ENCODE measurements around the gene QPRT.

GRCh38 chr16:29708917-29709600, 30.1 kb downstream of the QPRT start:
- TF ChIP-seq TRIM24 (CRISPR knock-in tag; IDR thresholded peaks at IDR 0.05) (no peak), ZFX (CRISPR knock-in tag; IDR thresholded peaks at IDR 0.05; ENCODE audit: low read depth) (no peak), ZNF605 (CRISPR knock-in tag; IDR thresholded peaks at IDR 0.05) (no peak), MYC (CRISPR knock-in tag; IDR thresholded peaks at IDR 0.05; ENCODE audit: borderline replicate concordance) (no peak), EP300 (IDR thresholded peaks at IDR 0.05; ENCODE audit: low read depth in 2 of 2, low read length in 2 of 2) (no peak), EP300 (CRISPR knock-in tag; IDR thresholded peaks at IDR 0.05; ENCODE audit: borderline replicate concordance) (no peak), HIVEP1 (CRISPR knock-in tag; IDR thresholded peaks at IDR 0.05) (no peak), DBP (CRISPR knock-in tag; IDR thresholded peaks at IDR 0.05; ENCODE audit: not compliant biosample characterization) (no peak), SMC3 (IDR thresholded peaks at IDR 0.05; ENCODE audit: low read length) (no peak), SRSF9 (IDR thresholded peaks at IDR 0.05; ENCODE audit: borderline replicate concordance, insufficient read depth, low read depth, low read length, poor library complexity, severe bottlenecking) (no peak), ZNF589 (CRISPR knock-in tag; conservative IDR thresholded peaks at IDR 0.05) (no peak), USF2 (IDR thresholded peaks at IDR 0.05; ENCODE audit: low read depth, low read length) (no peak), USF2 (CRISPR knock-in tag; IDR thresholded peaks at IDR 0.05; ENCODE audit: borderline replicate concordance) (no peak), EZH2 (conservative IDR thresholded peaks at IDR 0.05; ENCODE audit: low read depth, low read length) (no peak), CTCF (CRISPR knock-in tag; IDR thresholded peaks at IDR 0.05) (no peak), ZNF407 (CRISPR knock-in tag; IDR thresholded peaks at IDR 0.05; ENCODE audit: not compliant biosample characterization) (no peak)
